ENCODE data around the gene SLC66A1. TPM values are rescaled to one million over a fixed set of nuclear protein-coding genes. Genes with fewer than 3 reads are reported as not detected.
A peak's percentile ranks its signal among the peaks of the same experiment; 100 is the strongest.

Gene SLC66A1
- 15.3 and 17.6 TPM in 2 replicates for total RNA-seq
- 32.6 and 42.1 TPM in 2 replicates for polyA plus RNA-seq
- polyA plus RNA-seq (2011; cell fraction: cytosol; rRNA removed), result 16.2 and 21.9 TPM in 2 replicates
- polyA plus RNA-seq (2011; cell fraction: nucleus; rRNA removed), result 21.5 and 21.8 TPM in 2 replicates
- 9.5 and 11.5 TPM in 2 replicates for polyA plus RNA-seq (2012)
- polyA minus RNA-seq, result 16.0 and 24.0 TPM in 2 replicates
- 9.8 TPM for polyA minus RNA-seq (2011; cell fraction: cytosol; rRNA and poly(A)+ RNA removed)
- 9.7 and 11.7 TPM in 2 replicates for polyA minus RNA-seq (2011; cell fraction: nucleus; rRNA and poly(A)+ RNA removed)
- Bru-seq, nascent RNA, result percentile 58 among the genes with signal in this experiment
- percentile 62 among the genes with signal in this experiment for BruChase-seq, experiment 1, labeled RNA remaining after a 6-hour chase
- percentile 54 among the genes with signal in this experiment for BruChase-seq, experiment 2, labeled RNA remaining after a 2-hour chase
- long read RNA-seq, transcript PQLC2-201 (8 exons, 2,153 nt), result minor isoform, 8 of 48 reads
- long read RNA-seq, transcript PQLC2-202 (9 exons, 1,805 nt), result major isoform, 22 of 48 reads
- long read RNA-seq, partial matches to known transcripts, result 6 of 48 reads
- long read RNA-seq, other reads (novel, unspliced or antisense), result 11 of 48 reads

GRCh38 chr1:19311931-19312781 lies at the start of gene SLC66A1, which contains the start of gene AKR7A2:
SLC66A1 (plus strand) TSS chr1:19312326; CDS start chr1:19317678, 5,352 bp downstream.
AKR7A2 (minus strand) TSS chr1:19312144; CDS start chr1:19312124, 20 bp downstream.
- CTCF ChIA-PET, result interaction anchor here (0.6 to 1.9 kb wide), 5 partner anchors 37 to 348 kb away, joined by 3 to 7 read pairs (median 3); partner anchors contain the start of genes EMC1 and MRTO4
- Histone ChIP-seq H3K9me1 (replicated peaks; ENCODE audit: control insufficient read depth, extremely low read depth, insufficient read depth, low read length) (no peaks in the 10 kb centered on the region), H4K20me1 (replicated peaks; ENCODE audit: control insufficient read depth, extremely low read depth, insufficient read depth, low read length) (no peaks in the 10 kb centered on the region), H3K4me1 (ENCODE audit: control insufficient read depth, extremely low read depth, insufficient read depth, low read length) (peaks cover 21% of the 10 kb centered on the region), H3K4me2 (ENCODE audit: insufficient read depth, low read length) (peak within 1 kb of the TSS; percentile 92), H3K4me3 (replicated peaks in 1 of 3; ENCODE audit: insufficient read depth in 1 of 3, low read depth in 1 of 3, low read length in 3 of 3) (peak within 1 kb of the TSS; percentile 57 to 87 (median 69)), H3K9me3 (replicated peaks; ENCODE audit: control insufficient read depth, insufficient read depth, low read length) (no peaks in the 10 kb centered on the region), H3K9ac (replicated peaks; ENCODE audit: extremely low read depth, insufficient read depth, low read length) (peak within 1 kb of the TSS; percentile 95), H2AFZ (ENCODE audit: low read depth, low read length) (peak within 1 kb of the TSS; percentile 88), H3K36me3 (ENCODE audit: control insufficient read depth in 2 of 2, extremely low read depth in 1 of 2, insufficient read depth in 2 of 2, low read length in 2 of 2) (peaks cover 0 to 8% of the 10 kb centered on the region in 2 experiments), H3K27me3 (ENCODE audit: control insufficient read depth in 2 of 2, insufficient read depth in 2 of 2, low read length in 2 of 2) (no peaks in the 10 kb centered on the region), H3K27ac (ENCODE audit: insufficient read depth, low read depth, low read length) (peak within 1 kb of the TSS; percentile 84), H3K79me2 (ENCODE audit: control insufficient read depth, insufficient read depth, low read length) (peaks cover 12% of the 10 kb centered on the region)
- TF ChIP-seq GATA2 (IDR thresholded peaks at IDR 0.05; ENCODE audit: insufficient read depth, insufficient read length, low read depth, low read length) (no peak), MYC (IDR thresholded peaks at IDR 0.05; ENCODE audit: low read depth, low read length) (no peak), CTCF (IDR thresholded peaks at IDR 0.05; ENCODE audit: extremely low read depth in 1 of 2, insufficient read depth in 1 of 2, low read depth in 1 of 2, low read length in 2 of 2) (peak in 1 of 2 donors; percentile 3), JUN (IDR thresholded peaks at IDR 0.05; ENCODE audit: borderline replicate concordance, insufficient read depth, insufficient read length, low read depth) (no peak), POLR2AphosphoS5 (IDR thresholded peaks at IDR 0.05; ENCODE audit: insufficient read depth, low read depth, low read length) (peak; percentile 83), POLR2A (IDR thresholded peaks at IDR 0.05; ENCODE audit: low read depth, low read length) (peak; percentile 91), MAX (IDR thresholded peaks at IDR 0.05; ENCODE audit: insufficient read depth, insufficient read length) (no peak), EZH2 (IDR thresholded peaks at IDR 0.05; ENCODE audit: borderline replicate concordance, low read depth, low read length, severe bottlenecking) (no peak), FOS (IDR thresholded peaks at IDR 0.05; ENCODE audit: borderline replicate concordance, insufficient read depth, low read length) (peak; percentile 61)
- intact Hi-C loops (cut with micrococcal nuclease) (loop anchor here (1.0 to 5.0 kb wide), 4 partner anchors 29 to 1175 kb away; partner anchors contain the start of genes CAMK2N1, EMC1, MRTO4 and UBR4), dilution Hi-C loops (cut with MboI; ENCODE audit: extremely low pct_ligation_motif_present, low sequenced_read_pairs) (no loop called here)
- BruUV-seq (replicated peaks), result TSS peak; percentile 58
- DNase-seq (ENCODE audit: low read depth, low spot score) (peak; percentile 96), FAIRE-seq (peak; percentile 86)
- POLR2A ChIA-PET, result no interaction called here

Data from endothelial cell of umbilical vein (primary cell).